Nephron progenitor cell (in vitro differentiated cells): ENCODE results near the gene RNF130.

ENCODE experiments used
- DNase-seq: peaks from one replicate; pipeline ENCODE4 v3.0.0; 2021
- H3K27ac Mint-ChIP-seq: 2 replicates; pipeline ENCODE4 v1.8.0; 2021; ENCODE audit warnings: mild to moderate bottlenecking, moderate library complexity, mixed read lengths
- H3K27me3 Mint-ChIP-seq: 2 replicates; pipeline ENCODE4 v1.8.0; 2021; ENCODE audit warnings: mild to moderate bottlenecking, low read depth, mixed read lengths; ENCODE audit not compliant: poor library complexity
- H3K36me3 Mint-ChIP-seq: 2 replicates; pipeline ENCODE4 v1.8.0; 2021; ENCODE audit warnings: low read depth, mixed read lengths
- H3K4me1 Mint-ChIP-seq: 2 replicates; pipeline ENCODE4 v1.8.0; 2021; ENCODE audit warnings: mixed read lengths
- H3K4me3 Mint-ChIP-seq: 2 replicates; pipeline ENCODE4 v1.8.0; 2021; ENCODE audit warnings: mild to moderate bottlenecking, moderate library complexity, mixed read lengths
- H3K9me3 Mint-ChIP-seq: 2 replicates; pipeline ENCODE4 v1.8.0; 2021; ENCODE audit warnings: mild to moderate bottlenecking, moderate library complexity, mixed read lengths
- CTCF ChIP-seq: fragments of 200-600 bp; sonication (generic); IDR thresholded peaks from 2 replicates; pipeline ENCODE4 v1.5.0; 2021; ENCODE audit warnings: antibody characterized with exemption

RNF130 gene

GRCh38 chr5:179906795-179907555 lies 164.6 kb downstream of the RNF130 start:
- Mint-ChIP-seq H3K4me3 (peak overlapping the region; percentile 86), H3K9me3 (no peaks in the 10 kb centered on the region), H3K4me1 (peaks cover 5% of the 10 kb centered on the region), H3K27ac (no peak overlapping the region), H3K27me3 (peaks cover 17% of the 10 kb centered on the region), H3K36me3 (peaks cover 21% of the 10 kb centered on the region)
- no peak for TF ChIP-seq CTCF
- DNase-seq: no peak

- no peak for TF ChIP-seq CTCF
- no peak overlapping the region for H3K27ac Mint-ChIP-seq
- H3K4me1 Mint-ChIP-seq: peaks cover 6% of the 10 kb centered on the region
- DNase-seq: no peak
- no peaks in the 10 kb centered on the region for H3K9me3 Mint-ChIP-seq
- H3K4me3 Mint-ChIP-seq: peak overlapping the region; percentile 86
- H3K36me3 Mint-ChIP-seq: peaks cover 21% of the 10 kb centered on the region
- peaks cover 17% of the 10 kb centered on the region for H3K27me3 Mint-ChIP-seq
Measured at GRCh38 chr5:179906294-179906794, 165.2 kb downstream of the RNF130 start.

- Mint-ChIP-seq H3K36me3 (peaks cover 21% of the 10 kb centered on the region), H3K27me3 (peaks cover 17% of the 10 kb centered on the region), H3K27ac (no peak overlapping the region), H3K4me1 (peaks cover 17% of the 10 kb centered on the region), H3K4me3 (no peak overlapping the region), H3K9me3 (no peaks in the 10 kb centered on the region)
- no peak for TF ChIP-seq CTCF
- DNase-seq: no peak
Measured at GRCh38 chr5:179905161-179905560, 166.4 kb downstream of the RNF130 start.
